K562 (cell line): ENCODE measurements around the gene KLF5. TPM values are rescaled to one million over a fixed set of nuclear protein-coding genes. Genes with fewer than 3 reads are reported as not detected.

Source experiments
- ARID2 ChIP-seq: fragments of 450-650 bp; IDR thresholded peaks from 2 replicates; pipeline ENCODE4 v1.6.1; 2017; ENCODE audit warnings: antibody characterized with exemption, mild to moderate bottlenecking
- ARID3A ChIP-seq: IDR thresholded peaks from 2 replicates; pipeline ENCODE4 v1.6.1; 2012; ENCODE audit warnings: low read depth, low read length, improper control_type of control experiment, borderline replicate concordance
- BCL6 ChIP-seq: fragments of 250-450 bp; sonication (Bioruptor Pico); IDR thresholded peaks from 2 replicates; pipeline ENCODE4 v1.4.0; 2020
- CCAR2 ChIP-seq: fragments of 200-400 bp; formaldehyde crosslinking; IDR thresholded peaks from 2 replicates; pipeline ENCODE4 v1.6.1; 2017; ENCODE audit warnings: mild to moderate bottlenecking, low read depth, low read length
- CHCHD3 ChIP-seq: fragments of 250-450 bp; sonication (Bioruptor Pico); IDR thresholded peaks from 2 replicates; pipeline ENCODE4 v2.1.2; 2022; ENCODE audit warnings: mild to moderate bottlenecking
- DACH1 ChIP-seq: fragments of 450-650 bp; IDR thresholded peaks from 2 replicates; pipeline ENCODE4 v1.6.1; 2018; ENCODE audit not compliant: partially characterized antibody
- DNMT1 ChIP-seq: fragments of 450-650 bp; IDR thresholded peaks from 2 replicates; pipeline ENCODE4 v1.6.1; 2016; ENCODE audit warnings: antibody characterized with exemption, mild to moderate bottlenecking
- E2F3 ChIP-seq: fragments of 250-450 bp; sonication (Bioruptor Pico); IDR thresholded peaks from 2 replicates; pipeline ENCODE4 v1.4.0; 2020; ENCODE audit warnings: mild to moderate bottlenecking
- ETV6 ChIP-seq, 3 experiments: fragments of 150-350 bp in 1 of 3; sonication (generic) in 1 of 3; formaldehyde crosslinking in 1 of 3; IDR thresholded peaks; 2 replicates each; pipeline versions ENCODE4 v1.6.1 to v1.8.0; 2014 to 2022; ENCODE audit warnings: borderline replicate concordance in 2 of 3, low read depth in 2 of 3, antibody characterized with exemption in 1 of 3, low read length in 1 of 3, mild to moderate bottlenecking in 1 of 3, missing genetic modification reagents in 1 of 3
- HES1 ChIP-seq: fragments of 450-650 bp; IDR thresholded peaks from 2 replicates; pipeline ENCODE4 v1.6.1; 2016; ENCODE audit warnings: low read depth, mild to moderate bottlenecking, moderate library complexity
- HNRNPLL ChIP-seq: fragments of 200-400 bp; formaldehyde crosslinking; IDR thresholded peaks from 2 replicates; pipeline ENCODE4 v1.6.1; 2017; ENCODE audit warnings: low read length, low read depth, mild to moderate bottlenecking; ENCODE audit not compliant: poor library complexity, severe bottlenecking
- KHSRP ChIP-seq: fragments of 450-650 bp; IDR thresholded peaks from 2 replicates; pipeline ENCODE4 v1.6.1; 2017
- MYBL2 ChIP-seq, 2 experiments: fragments of 450-650 bp in 1 of 2; sonication (generic) in 1 of 2; formaldehyde crosslinking in 1 of 2; IDR thresholded peaks; 2 replicates each; pipeline versions ENCODE4 v1.6.1 to v1.8.1; 2017 to 2022; ENCODE audit warnings: borderline replicate concordance in 1 of 2, inconsistent platforms in 1 of 2, low read depth in 1 of 2, mild to moderate bottlenecking in 1 of 2, missing genetic modification reagents in 1 of 2, moderate library complexity in 1 of 2
- RAD21 ChIP-seq, 2 experiments: fragments of 250-450 bp in 1 of 2; fragments of 450-650 bp in 1 of 2; sonication (Bioruptor Pico) in 1 of 2; formaldehyde crosslinking in 1 of 2; IDR thresholded peaks in 1 of 2; conservative IDR thresholded peaks in 1 of 2; 2 replicates each; pipeline versions ENCODE4 v1.4.0 to v1.8.0; 2020 to 2022; ENCODE audit warnings: mild to moderate bottlenecking in 2 of 2, moderate library complexity in 1 of 2
- SMARCB1 ChIP-seq: IDR thresholded peaks from 2 replicates; pipeline ENCODE4 v1.6.1; 2011; ENCODE audit warnings: improper control_type of control experiment, low read depth; ENCODE audit not compliant: insufficient read length
- THRA ChIP-seq: fragments of 450-650 bp; IDR thresholded peaks from 2 replicates; pipeline ENCODE4 v1.6.1; 2017; ENCODE audit warnings: mild to moderate bottlenecking, moderate library complexity
- ZNF224 ChIP-seq: sonication (generic); formaldehyde crosslinking; IDR thresholded peaks from 2 replicates; pipeline ENCODE4 v1.8.0; 2022; ENCODE audit warnings: mild to moderate bottlenecking, missing genetic modification reagents
- ZNF717 ChIP-seq: fragments of 250-450 bp; sonication (Bioruptor Pico); IDR thresholded peaks from 2 replicates; pipeline ENCODE4 v1.5.0; 2021
- ZNF778 ChIP-seq: fragments of 450-650 bp; formaldehyde crosslinking; IDR thresholded peaks from 2 replicates; pipeline ENCODE4 v1.4.0; 2020; ENCODE audit warnings: mild to moderate bottlenecking, moderate library complexity
- polyA plus RNA-seq, 8 experiments: library from polyadenylated mRNA; depleted of rRNA in 4 of 8; stranded (reverse) in 5 of 8; unstranded in 3 of 8; fragments of >200 nt; fragmentation: Nextera tagmentation in 2 of 8; fragmentation: Illumina TruSeq in 1 of 8; extraction: Ambion mirVana in 2 of 8; extraction: Trizol in 1 of 8; gene quantifications; 2 replicates each; pipeline versions ENCODE4 v1.2.1 to v1.2.3, GENCODE V29; 2011 to 2014; ENCODE audit warnings: inconsistent platforms in 1 of 8, missing spikeins in 1 of 8
- total RNA-seq, 7 experiments: library from RNA; depleted of rRNA in 6 of 7; stranded (reverse); fragments of >200 nt in 6 of 7; fragmentation: Illumina TruSeq in 2 of 7; extraction: Trizol in 2 of 7; gene quantifications; 2 replicates each; pipeline versions ENCODE4 v1.2.1 to v1.2.3, GENCODE V29; 2011 to 2021; ENCODE audit warnings: low replicate concordance in 1 of 7
- TF ChIP-seq, protein P1 (sequence below): fragments of 450-650 bp; IDR thresholded peaks from one replicate; pipeline ENCODE4 v1.6.1; 2018; ENCODE audit warnings: mild to moderate bottlenecking, moderate library complexity; ENCODE audit not compliant: partially characterized antibody
- TF ChIP-seq, protein P2 (sequence below): fragments of 200-800 bp; sonication (Bioruptor generic); IDR thresholded peaks from 2 replicates; pipeline ENCODE4 v1.6.1; 2017; ENCODE audit warnings: missing genetic modification characterization, missing compliant biosample characterization

Gene KLF5
- total and polyA plus RNA-seq, 9 of the 15 experiments (the other 6 are each of a cell fraction or from before 2014, with no cell fraction given), result 0.17 to 1.0 (median 0.36) TPM

DNA sequence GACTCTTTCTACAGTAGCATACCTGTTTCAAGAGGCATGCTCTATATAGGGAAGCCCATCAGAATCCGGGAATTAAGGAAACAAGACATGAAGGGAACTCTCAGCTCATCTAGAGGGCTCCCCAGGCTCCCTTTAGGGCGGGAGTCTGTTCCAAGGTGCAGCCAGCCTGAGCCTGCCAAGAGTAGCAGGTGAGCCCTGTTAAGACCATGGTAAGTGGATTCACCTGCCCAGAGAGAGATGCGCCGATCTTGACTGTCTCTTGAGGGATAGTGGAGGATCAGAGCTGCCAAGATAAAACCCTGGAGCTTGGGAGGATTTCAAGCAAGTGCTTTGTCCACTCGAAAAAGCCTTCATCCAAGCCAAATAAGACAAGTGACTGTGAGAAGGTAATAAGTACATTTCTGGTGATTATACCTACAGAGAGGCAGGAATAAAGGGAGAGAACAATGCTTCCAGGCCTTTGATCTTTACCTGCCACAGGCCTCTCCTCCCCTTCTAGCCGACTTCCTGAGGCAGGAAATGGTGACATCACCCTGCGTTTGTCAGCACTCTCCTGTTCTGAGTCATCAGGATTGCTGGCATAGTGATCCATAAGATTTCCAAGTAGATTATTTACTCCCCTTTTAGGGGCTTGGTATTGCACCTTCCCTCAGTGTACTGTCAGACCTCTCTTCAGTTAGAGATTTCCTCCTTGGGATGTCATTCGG is 31.5 kb downstream of the KLF5 start (continued):
- no peak for TF ChIP-seq THRA
- TF ChIP-seq BCL6 (CRISPR knock-in tag), result no peak
- TF ChIP-seq HES1, result no peak
- TF ChIP-seq CHCHD3 (CRISPR knock-in tag), result no peak
- TF ChIP-seq, protein P1, sequence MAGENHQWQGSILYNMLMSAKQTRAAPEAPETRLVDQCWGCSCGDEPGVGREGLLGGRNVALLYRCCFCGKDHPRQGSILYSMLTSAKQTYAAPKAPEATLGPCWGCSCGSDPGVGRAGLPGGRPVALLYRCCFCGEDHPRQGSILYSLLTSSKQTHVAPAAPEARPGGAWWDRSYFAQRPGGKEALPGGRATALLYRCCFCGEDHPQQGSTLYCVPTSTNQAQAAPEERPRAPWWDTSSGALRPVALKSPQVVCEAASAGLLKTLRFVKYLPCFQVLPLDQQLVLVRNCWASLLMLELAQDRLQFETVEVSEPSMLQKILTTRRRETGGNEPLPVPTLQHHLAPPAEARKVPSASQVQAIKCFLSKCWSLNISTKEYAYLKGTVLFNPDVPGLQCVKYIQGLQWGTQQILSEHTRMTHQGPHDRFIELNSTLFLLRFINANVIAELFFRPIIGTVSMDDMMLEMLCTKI, result no peak
- no peak for TF ChIP-seq ZNF778 (CRISPR knock-in tag)
- TF ChIP-seq SMARCB1, result no peak
- TF ChIP-seq ARID2, result no peak
- no peak for TF ChIP-seq RAD21 (CRISPR knock-in tag; conservative IDR thresholded peaks at IDR 0.05 in 1 of 2, IDR thresholded peaks at IDR 0.05 in 1 of 2)
- TF ChIP-seq, protein P2, sequence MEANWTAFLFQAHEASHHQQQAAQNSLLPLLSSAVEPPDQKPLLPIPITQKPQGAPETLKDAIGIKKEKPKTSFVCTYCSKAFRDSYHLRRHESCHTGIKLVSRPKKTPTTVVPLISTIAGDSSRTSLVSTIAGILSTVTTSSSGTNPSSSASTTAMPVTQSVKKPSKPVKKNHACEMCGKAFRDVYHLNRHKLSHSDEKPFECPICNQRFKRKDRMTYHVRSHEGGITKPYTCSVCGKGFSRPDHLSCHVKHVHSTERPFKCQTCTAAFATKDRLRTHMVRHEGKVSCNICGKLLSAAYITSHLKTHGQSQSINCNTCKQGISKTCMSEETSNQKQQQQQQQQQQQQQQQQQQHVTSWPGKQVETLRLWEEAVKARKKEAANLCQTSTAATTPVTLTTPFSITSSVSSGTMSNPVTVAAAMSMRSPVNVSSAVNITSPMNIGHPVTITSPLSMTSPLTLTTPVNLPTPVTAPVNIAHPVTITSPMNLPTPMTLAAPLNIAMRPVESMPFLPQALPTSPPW (CRISPR knock-in tag), result no peak
- no peak for TF ChIP-seq CCAR2
- no peak for TF ChIP-seq ZNF717 (CRISPR knock-in tag)
- no peak for TF ChIP-seq DNMT1
- no peak for TF ChIP-seq MYBL2 (IDR thresholded peaks at IDR 0.05; ENCODE audit: low read depth)
- TF ChIP-seq MYBL2 (CRISPR knock-in tag; IDR thresholded peaks at IDR 0.05; ENCODE audit: borderline replicate concordance), result no peak
- TF ChIP-seq HNRNPLL, result no peak
- no peak for TF ChIP-seq KHSRP
- TF ChIP-seq ZNF224 (CRISPR knock-in tag), result no peak
- no peak for TF ChIP-seq DACH1
- no peak for TF ChIP-seq ARID3A
- no peak for TF ChIP-seq E2F3 (CRISPR knock-in tag)
- no peak for TF ChIP-seq ETV6 (IDR thresholded peaks at IDR 0.05; ENCODE audit: borderline replicate concordance in 1 of 2, low read depth in 2 of 2, low read length in 1 of 2)
- no peak for TF ChIP-seq ETV6 (CRISPR knock-in tag; IDR thresholded peaks at IDR 0.05; ENCODE audit: borderline replicate concordance)
